Keratinocyte (primary cell): ENCODE measurements around the gene NAALADL2. TPM values are rescaled to one million over a fixed set of nuclear protein-coding genes. Genes with fewer than 3 reads are reported as not detected.

Source experiments
- DNase-seq: peaks from one replicate; pipeline ENCODE4 v3.0.0-alpha.2; 2011; ENCODE audit warnings: low read depth, missing footprints, low spot score
- FAIRE-seq: peaks from 2 replicates; lab custom pipeline; 2011; peaks lifted over from hg19 to GRCh38; lab: Jason Lieb, UNC
- H2AFZ ChIP-seq: 2 replicates; pipeline ENCODE4 v1.6.0; 2012; ENCODE audit warnings: low read length, control low read depth, inconsistent platforms; ENCODE audit not compliant: control insufficient read depth
- H3K27ac ChIP-seq: 2 replicates; pipeline ENCODE4 v1.5.1; 2011; ENCODE audit warnings: low read length; ENCODE audit not compliant: control insufficient read depth, insufficient read depth
- H3K27me3 ChIP-seq: 3 replicates; pipeline ENCODE4 v1.6.0; 2011; ENCODE audit warnings: low read length; ENCODE audit not compliant: control insufficient read depth, insufficient read depth; ENCODE audit errors: extremely low read depth
- H3K36me3 ChIP-seq, 2 experiments: 2 replicates in 1 of 2; 3 replicates in 1 of 2; pipeline ENCODE4 v1.5.1; 2011; ENCODE audit warnings: low read length in 2 of 2, mild to moderate bottlenecking in 1 of 2; ENCODE audit not compliant: control insufficient read depth in 2 of 2, insufficient read depth in 2 of 2; ENCODE audit errors: extremely low read depth in 1 of 2
- H3K4me1 ChIP-seq: 3 replicates; pipeline ENCODE4 v1.5.1; 2011; ENCODE audit warnings: low read length; ENCODE audit not compliant: control insufficient read depth, insufficient read depth; ENCODE audit errors: extremely low read depth
- H3K4me2 ChIP-seq: 3 replicates; pipeline ENCODE4 v1.6.0; 2011; ENCODE audit warnings: low read depth, low read length; ENCODE audit not compliant: control insufficient read depth, insufficient read depth; ENCODE audit errors: extremely low read depth
- H3K4me3 ChIP-seq, 3 experiments: fragments of 200-600 bp in 1 of 3; sonication (generic) in 1 of 3; 2 replicates in 2 of 3; 3 replicates in 1 of 3; pipeline ENCODE4 v1.5.1; 2011 to 2016; ENCODE audit warnings: low read length in 3 of 3, mild to moderate bottlenecking in 3 of 3, control low read depth in 2 of 3, inconsistent platforms in 1 of 3, low read depth in 1 of 3, mixed read lengths in 1 of 3, mixed run types in 1 of 3, moderate library complexity in 1 of 3; ENCODE audit not compliant: control insufficient read depth in 2 of 3, insufficient read depth in 2 of 3; ENCODE audit errors: extremely low read depth in 1 of 3
- H3K79me2 ChIP-seq: 2 replicates; pipeline ENCODE4 v1.6.0; 2012; ENCODE audit warnings: low read length; ENCODE audit not compliant: control insufficient read depth, insufficient read depth
- H3K9ac ChIP-seq: 3 replicates; pipeline ENCODE4 v1.6.0; 2011; ENCODE audit warnings: low read length; ENCODE audit not compliant: control insufficient read depth, insufficient read depth; ENCODE audit errors: extremely low read depth
- H3K9me1 ChIP-seq: 3 replicates; pipeline ENCODE4 v1.6.0; 2011; ENCODE audit warnings: low read length; ENCODE audit not compliant: control insufficient read depth, insufficient read depth; ENCODE audit errors: extremely low read depth
- H3K9me3 ChIP-seq: 2 replicates; pipeline ENCODE4 v1.5.1; 2012; ENCODE audit warnings: low read depth, low read length; ENCODE audit not compliant: control insufficient read depth
- H4K20me1 ChIP-seq: 3 replicates; pipeline ENCODE4 v1.6.0; 2011; ENCODE audit warnings: low read length; ENCODE audit not compliant: control insufficient read depth, insufficient read depth; ENCODE audit errors: extremely low read depth
- CTCF ChIP-seq, 3 experiments: IDR thresholded peaks in 1 of 3; conservative IDR thresholded peaks in 1 of 3; optimal IDR thresholded peaks in 1 of 3; 2 replicates in 2 of 3; 3 replicates in 1 of 3; pipeline versions ENCODE3 to v1.5.1; 2011; ENCODE audit warnings: low read length in 3 of 3, mild to moderate bottlenecking in 3 of 3, moderate library complexity in 2 of 3, control low read depth in 1 of 3, inconsistent platforms in 1 of 3; ENCODE audit not compliant: insufficient read depth in 2 of 3; ENCODE audit errors: extremely low read depth in 1 of 3
- EZH2 ChIP-seq: IDR thresholded peaks from one replicate; pipeline ENCODE4 v1.6.1; 2012; ENCODE audit warnings: inconsistent platforms, mild to moderate bottlenecking, low read length, moderate library complexity
- dilution Hi-C: fragments of 300-500 bp; cut with MboI; formaldehyde crosslinking; loops from one replicate; pipeline ENCODE4 v1.7.0; 2020; ENCODE audit warnings: low sequenced_read_pairs; ENCODE audit not compliant: extremely low pct_ligation_motif_present
- polyA plus RNA-seq, 5 experiments: library from polyadenylated mRNA; depleted of rRNA in 3 of 5; stranded (reverse) in 3 of 5; stranded (forward) in 1 of 5; unstranded in 1 of 5; fragments of >200 nt; gene quantifications; 1 replicate in 1 of 5; 2 replicates in 3 of 5; 3 replicates in 1 of 5; pipeline versions ENCODE4 v1.2.1 to v1.2.3, GENCODE V29; 2011 to 2012; ENCODE audit warnings: missing spikeins in 2 of 5, low read depth in 1 of 5, low replicate concordance in 1 of 5

Gene NAALADL2
- polyA plus RNA-seq, 1 donor (not counting 4 experiments of a cell fraction or from before 2014, with no cell fraction given) = 0.75 TPM

GRCh38 chr3:175070946-175071345 is 211.8 kb downstream of the NAALADL2 start:
- no peak overlapping the region for H3K9ac ChIP-seq
- TF ChIP-seq EZH2 = no peak
- TF ChIP-seq CTCF (optimal IDR thresholded peaks at IDR 0.05 in 1 of 3, IDR thresholded peaks at IDR 0.05 in 1 of 3, conservative IDR thresholded peaks at IDR 0.05 in 1 of 3; ENCODE audit: extremely low read depth in 1 of 3, insufficient read depth in 2 of 3, low read length in 3 of 3) = no peak

GRCh38 chr3:175073219-175073905 is 214.2 kb downstream of the NAALADL2 start:
- Histone ChIP-seq H3K27ac (no peak overlapping the region), H3K27me3 (no peaks in the 10 kb centered on the region), H3K4me1 (no peaks in the 10 kb centered on the region), H3K9ac (no peak overlapping the region), H4K20me1 (no peaks in the 10 kb centered on the region), H3K36me3 (no peaks in the 10 kb centered on the region), H3K4me3 (no peak overlapping the region), H3K4me2 (no peak overlapping the region), H3K9me3 (no peaks in the 10 kb centered on the region), H3K9me1 (no peaks in the 10 kb centered on the region), H3K79me2 (no peaks in the 10 kb centered on the region), H2AFZ (no peak overlapping the region)
- dilution Hi-C loops = no loop called here
- no peak for TF ChIP-seq EZH2
- no peak for TF ChIP-seq CTCF (optimal IDR thresholded peaks at IDR 0.05 in 1 of 3, IDR thresholded peaks at IDR 0.05 in 1 of 3, conservative IDR thresholded peaks at IDR 0.05 in 1 of 3; ENCODE audit: extremely low read depth in 1 of 3, insufficient read depth in 2 of 3, low read length in 3 of 3)
- no peak for DNase-seq
- FAIRE-seq = no peak

More at GRCh38 chr3:175070946-175071345, 211.8 kb downstream of the NAALADL2 start:
- H3K27ac ChIP-seq = no peak overlapping the region
- DNase-seq (no peak), FAIRE-seq (no peak)
- no peaks in the 10 kb centered on the region for H3K27me3 ChIP-seq
- no peaks in the 10 kb centered on the region for H4K20me1 ChIP-seq
- no peak overlapping the region for H3K4me3 ChIP-seq
- H3K4me2 ChIP-seq = no peak overlapping the region
- H3K79me2 ChIP-seq = no peaks in the 10 kb centered on the region
- H2AFZ ChIP-seq = no peak overlapping the region
- dilution Hi-C loops = no loop called here
- H3K4me1 ChIP-seq = no peaks in the 10 kb centered on the region
- H3K9me1 ChIP-seq = no peaks in the 10 kb centered on the region
- no peaks in the 10 kb centered on the region for H3K36me3 ChIP-seq
- H3K9me3 ChIP-seq = no peaks in the 10 kb centered on the region
